AG09319 (cell line): ENCODE data around the gene SCLY.

ENCODE experiments used
- DNase-seq: peaks from one replicate; pipeline ENCODE4 v3.0.0-alpha.2; 2010; ENCODE audit warnings: low read depth; ENCODE audit errors: extremely low read depth
- TF ChIP-seq, protein P1 (sequence below): IDR thresholded peaks from 2 replicates; pipeline ENCODE4 v1.5.1; 2011; ENCODE audit warnings: low read depth, mild to moderate bottlenecking, inconsistent platforms, low read length, moderate library complexity

SCLY gene

DNA sequence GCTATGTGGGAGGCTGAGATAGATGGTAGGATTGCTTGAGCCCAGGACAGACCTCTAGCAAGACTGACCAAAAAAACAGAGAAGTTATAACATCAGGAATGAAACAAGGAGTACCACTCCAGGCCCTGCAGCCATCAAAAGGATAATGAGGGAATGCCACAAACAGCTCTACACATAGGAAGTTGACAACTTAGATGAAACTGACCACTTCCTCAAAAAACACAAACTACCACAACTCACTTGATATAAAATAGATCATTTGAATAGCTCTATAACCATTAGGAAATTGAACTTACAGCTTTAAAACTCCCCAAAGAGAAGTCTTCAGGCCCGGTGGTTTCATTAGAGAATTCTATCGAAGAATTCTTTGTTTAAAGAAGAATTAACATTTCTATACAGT, 26.4 kb downstream of the SCLY start:
- no peak for DNase-seq
- TF ChIP-seq, protein P1, sequence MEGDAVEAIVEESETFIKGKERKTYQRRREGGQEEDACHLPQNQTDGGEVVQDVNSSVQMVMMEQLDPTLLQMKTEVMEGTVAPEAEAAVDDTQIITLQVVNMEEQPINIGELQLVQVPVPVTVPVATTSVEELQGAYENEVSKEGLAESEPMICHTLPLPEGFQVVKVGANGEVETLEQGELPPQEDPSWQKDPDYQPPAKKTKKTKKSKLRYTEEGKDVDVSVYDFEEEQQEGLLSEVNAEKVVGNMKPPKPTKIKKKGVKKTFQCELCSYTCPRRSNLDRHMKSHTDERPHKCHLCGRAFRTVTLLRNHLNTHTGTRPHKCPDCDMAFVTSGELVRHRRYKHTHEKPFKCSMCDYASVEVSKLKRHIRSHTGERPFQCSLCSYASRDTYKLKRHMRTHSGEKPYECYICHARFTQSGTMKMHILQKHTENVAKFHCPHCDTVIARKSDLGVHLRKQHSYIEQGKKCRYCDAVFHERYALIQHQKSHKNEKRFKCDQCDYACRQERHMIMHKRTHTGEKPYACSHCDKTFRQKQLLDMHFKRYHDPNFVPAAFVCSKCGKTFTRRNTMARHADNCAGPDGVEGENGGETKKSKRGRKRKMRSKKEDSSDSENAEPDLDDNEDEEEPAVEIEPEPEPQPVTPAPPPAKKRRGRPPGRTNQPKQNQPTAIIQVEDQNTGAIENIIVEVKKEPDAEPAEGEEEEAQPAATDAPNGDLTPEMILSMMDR = no peak

DNA sequence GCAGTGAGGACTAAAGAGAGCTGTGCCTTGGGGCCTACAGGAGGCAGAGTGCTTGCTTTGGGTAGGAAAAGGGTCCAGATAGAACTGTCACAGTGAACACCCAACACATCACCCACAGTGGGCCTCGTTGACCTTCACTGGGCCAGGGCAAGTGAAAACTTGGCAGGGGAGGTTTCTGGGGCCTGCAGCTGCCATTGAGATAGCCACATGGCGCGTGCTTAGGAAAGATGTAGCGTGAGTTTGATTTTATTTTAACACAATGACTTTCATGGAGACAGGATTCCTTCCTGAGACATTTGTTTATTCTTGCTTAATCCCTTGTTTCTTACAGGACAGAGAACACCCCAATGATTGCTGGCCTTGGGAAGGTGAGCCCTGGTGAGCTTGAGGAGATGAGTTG, 30.1 kb downstream of the SCLY start:
- DNase-seq = no peak
- TF ChIP-seq, protein P1 = no peak

DNA sequence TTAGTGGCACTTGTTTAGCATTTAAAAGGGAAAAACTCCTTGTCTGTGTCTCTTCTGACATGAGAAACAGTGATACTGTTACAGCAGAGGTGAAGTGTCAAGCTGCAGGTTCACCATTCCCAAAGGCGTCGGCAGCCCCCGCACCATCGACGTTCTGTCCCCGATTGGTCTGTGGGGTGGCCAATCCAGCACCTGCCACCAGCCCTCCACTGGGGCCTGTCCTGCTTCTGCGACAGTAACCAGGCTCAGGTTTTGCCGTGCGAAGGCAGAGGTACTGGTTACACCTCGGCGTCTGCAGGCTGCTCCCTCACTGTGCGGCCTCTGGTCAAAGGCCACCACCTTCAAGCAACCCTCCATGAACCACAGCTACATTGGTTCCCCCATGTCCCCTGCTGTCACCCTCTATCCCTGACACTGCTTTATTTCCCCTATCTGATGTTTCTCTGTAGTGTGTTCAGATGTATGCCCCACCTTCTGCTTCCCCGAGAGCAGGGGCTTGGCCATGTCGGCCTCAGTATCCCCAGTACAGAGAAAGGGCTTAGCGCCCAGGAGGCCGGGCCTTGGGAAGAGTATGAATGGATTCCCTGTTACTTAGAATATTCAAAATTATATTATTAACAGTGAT, 30.7 kb downstream of the SCLY start:
- DNase-seq = no peak
- TF ChIP-seq, protein P1 = no peak

DNA sequence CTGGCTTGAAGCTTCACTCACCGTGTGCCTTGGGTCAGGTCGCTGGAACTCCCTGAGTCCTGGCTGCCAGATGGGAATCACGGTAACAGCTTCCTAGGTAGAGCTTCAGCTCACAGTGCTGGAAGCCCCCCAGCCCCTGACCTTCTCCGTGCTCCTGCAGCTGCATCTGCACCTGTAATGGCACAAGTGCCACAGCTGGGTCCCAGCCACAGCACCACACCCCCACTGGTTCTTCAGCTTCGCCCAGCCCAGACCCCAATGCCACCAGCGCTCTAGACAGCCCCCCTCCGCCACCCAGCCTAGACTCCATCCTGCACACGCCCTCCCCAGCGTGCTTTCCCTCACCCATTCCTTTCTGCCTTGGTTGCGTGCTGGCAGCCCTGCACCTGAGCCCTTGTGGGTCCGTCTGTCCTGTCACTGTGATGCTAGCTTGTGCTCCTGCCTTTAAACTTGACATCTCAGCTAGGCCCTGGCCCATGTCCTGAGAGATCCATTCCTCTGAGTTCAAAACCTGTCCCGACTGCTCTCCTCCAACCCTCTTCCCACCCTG, 31.8 kb downstream of the SCLY start:
- DNase-seq = no peak
- TF ChIP-seq, protein P1 = no peak

DNA sequence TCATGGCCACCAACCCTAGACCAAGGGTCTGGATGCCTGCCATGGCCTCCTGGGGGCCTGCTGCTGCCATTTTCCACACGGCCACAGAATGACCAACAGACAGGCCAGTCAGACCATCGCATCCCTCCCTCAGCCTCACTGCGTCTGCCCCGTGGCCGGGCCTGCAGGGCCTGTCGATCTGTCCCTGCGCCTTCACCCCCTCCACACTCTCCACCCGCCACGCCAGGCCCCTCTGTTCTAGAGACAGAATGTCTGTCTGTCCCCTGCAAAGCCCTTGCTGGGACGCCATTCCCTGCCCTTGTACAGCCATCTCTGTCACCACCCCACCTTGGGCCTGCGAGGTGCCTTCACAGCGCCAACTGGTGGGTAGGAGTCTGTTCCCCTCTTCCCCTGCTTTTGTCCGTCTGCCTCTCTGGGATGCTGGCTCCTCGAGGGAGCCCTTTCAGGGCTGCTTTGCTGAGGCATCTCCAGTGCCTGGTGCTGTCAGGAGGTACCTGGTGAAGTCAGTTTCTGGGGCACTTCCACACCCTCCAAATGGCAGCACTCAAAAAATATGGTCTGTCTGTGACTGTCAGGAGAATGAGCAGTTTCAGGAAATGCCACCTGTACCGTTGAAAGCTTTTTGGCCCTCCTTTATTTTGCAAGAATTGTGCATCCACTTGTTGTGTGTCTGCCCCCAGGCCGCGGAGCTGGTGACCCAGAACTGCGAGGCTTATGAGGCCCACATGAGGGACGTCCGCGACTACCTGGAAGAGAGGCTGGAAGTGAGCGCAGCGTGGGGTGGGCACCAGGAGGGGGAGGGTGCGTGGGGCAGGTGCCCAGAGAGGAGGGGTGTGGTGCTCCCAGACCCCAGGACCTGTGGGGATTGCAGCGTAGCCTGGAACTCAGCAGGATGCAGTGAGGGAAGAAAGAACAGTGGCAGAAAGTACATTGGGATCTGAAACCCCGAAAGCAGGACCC, 32.7 kb downstream of the SCLY start:
- DNase-seq = no peak

DNA sequence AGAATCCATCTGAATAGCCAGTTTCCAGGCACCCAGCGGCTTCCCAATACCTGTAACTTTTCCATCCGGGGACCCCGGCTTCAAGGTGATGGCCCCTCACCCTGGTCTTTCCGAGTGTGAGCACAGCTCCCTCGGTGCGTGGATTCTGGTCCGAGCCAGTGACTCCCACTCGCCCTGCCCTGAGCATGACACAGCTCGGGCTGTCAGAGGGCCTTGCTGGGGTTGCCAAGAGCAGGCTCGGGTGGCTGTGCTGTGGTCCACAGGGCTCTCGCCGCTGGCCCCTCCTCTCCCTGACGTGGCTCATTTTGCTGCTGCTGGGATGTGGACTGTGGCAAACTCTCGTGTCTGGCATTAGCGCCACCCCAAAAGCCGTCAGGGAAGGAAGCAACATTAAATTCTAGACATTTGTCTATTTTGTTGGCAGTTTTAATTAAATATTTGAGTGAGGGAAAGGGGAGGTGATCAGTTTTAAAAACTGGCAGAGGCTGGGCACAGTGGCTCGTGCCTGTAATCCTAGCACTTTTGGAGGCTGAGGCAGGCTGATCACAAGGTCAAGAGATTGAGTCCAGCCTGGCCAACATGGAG, 33.7 kb downstream of the SCLY start:
- TF ChIP-seq, protein P1 = no peak
- DNase-seq = no peak

More for the DNA sequence above, 32.7 kb downstream of the SCLY start:
- TF ChIP-seq, protein P1 = no peak
